Measurements from ENCODE around the gene MAGI1. TPM values are rescaled to one million over a fixed set of nuclear protein-coding genes. Genes with fewer than 3 reads are reported as not detected.

Gene MAGI1
- total RNA-seq, 4 donors from 2014 or later = 17.2 to 40.8 (median 28.1) TPM

DNA sequence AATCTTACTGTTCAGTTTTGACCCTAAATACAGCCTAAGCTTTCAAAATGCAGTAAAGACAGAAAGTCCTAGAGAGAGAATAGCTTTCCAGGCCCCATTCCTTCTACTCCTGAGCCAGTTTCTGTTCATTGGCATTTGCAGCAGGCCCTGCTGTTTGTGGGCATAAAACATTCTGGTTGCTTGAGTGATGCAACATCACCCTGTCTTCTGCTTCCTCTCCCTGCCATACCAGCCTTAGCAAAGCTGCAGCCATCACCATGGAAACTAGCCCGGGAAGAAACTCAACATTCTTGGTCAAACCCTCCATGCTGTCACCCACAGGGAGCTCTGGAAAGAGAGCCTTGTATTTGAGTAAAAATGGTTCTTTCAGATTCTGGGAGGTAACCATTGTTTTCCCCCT, 325.7 kb downstream of the MAGI1 start:
- H3K27me3 ChIP-seq = no peaks in the 10 kb centered on the region
- no peaks in the 10 kb centered on the region for H3K4me1 ChIP-seq
- H3K27ac ChIP-seq = no peak overlapping the region
- WGBS, 2 donors (ENCODE audit: low coverage in 1 of 2) = 67% methylated on average over 1 of the region's 1 CpG; no CpG with 5 or more reads in 1 of the 2 donors
- no peaks in the 10 kb centered on the region for H3K36me3 ChIP-seq
- TF ChIP-seq, protein P1, sequence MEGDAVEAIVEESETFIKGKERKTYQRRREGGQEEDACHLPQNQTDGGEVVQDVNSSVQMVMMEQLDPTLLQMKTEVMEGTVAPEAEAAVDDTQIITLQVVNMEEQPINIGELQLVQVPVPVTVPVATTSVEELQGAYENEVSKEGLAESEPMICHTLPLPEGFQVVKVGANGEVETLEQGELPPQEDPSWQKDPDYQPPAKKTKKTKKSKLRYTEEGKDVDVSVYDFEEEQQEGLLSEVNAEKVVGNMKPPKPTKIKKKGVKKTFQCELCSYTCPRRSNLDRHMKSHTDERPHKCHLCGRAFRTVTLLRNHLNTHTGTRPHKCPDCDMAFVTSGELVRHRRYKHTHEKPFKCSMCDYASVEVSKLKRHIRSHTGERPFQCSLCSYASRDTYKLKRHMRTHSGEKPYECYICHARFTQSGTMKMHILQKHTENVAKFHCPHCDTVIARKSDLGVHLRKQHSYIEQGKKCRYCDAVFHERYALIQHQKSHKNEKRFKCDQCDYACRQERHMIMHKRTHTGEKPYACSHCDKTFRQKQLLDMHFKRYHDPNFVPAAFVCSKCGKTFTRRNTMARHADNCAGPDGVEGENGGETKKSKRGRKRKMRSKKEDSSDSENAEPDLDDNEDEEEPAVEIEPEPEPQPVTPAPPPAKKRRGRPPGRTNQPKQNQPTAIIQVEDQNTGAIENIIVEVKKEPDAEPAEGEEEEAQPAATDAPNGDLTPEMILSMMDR (IDR thresholded peaks at IDR 0.05) = no peak
- no peak for TF ChIP-seq POLR2AphosphoS5 (IDR thresholded peaks at IDR 0.05)
- no peaks in the 10 kb centered on the region for H3K9me3 ChIP-seq
- H3K4me3 ChIP-seq = no peak overlapping the region
- no peak for ATAC-seq

DNA sequence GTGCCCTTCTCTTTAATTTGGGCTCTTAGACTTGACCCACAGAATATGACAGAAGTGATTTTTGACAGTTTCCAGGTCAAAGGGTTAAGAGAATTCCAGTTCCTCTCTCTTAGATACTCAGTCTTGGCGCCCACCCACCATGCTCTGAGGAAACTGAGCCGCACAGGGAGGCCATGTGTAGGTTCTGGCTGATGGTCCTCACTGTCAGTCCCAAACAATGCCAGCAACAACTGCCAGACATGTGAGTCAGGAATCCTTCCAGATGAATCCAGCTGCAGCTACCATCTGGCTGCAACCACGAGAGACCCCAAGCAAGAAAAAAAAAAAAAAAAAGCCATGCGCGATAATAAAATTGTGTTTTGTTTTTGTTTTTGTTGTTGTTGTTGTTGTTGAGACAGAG, 326.6 kb downstream of the MAGI1 start:
- H3K9me3 ChIP-seq = no peaks in the 10 kb centered on the region
- peaks cover 0 to 2% (median 0%) of the 10 kb centered on the region in 3 donors for H3K4me1 ChIP-seq
- no peaks in the 10 kb centered on the region for H3K36me3 ChIP-seq
- 65 to 73% methylated on average over 2 to 4 of the region's 5 CpGs for WGBS, 2 donors (ENCODE audit: low coverage in 1 of 2)
- TF ChIP-seq, protein P1 (IDR thresholded peaks at IDR 0.05) = no peak
- TF ChIP-seq EP300 (IDR thresholded peaks at IDR 0.05) (no peak), POLR2A (IDR thresholded peaks at IDR 0.05) (no peak), POLR2AphosphoS5 (IDR thresholded peaks at IDR 0.05) (no peak)
- H3K27ac ChIP-seq = no peak overlapping the region
- no peak overlapping the region for H3K4me3 ChIP-seq
- no peak for ATAC-seq
- H3K27me3 ChIP-seq = no peaks in the 10 kb centered on the region

DNA sequence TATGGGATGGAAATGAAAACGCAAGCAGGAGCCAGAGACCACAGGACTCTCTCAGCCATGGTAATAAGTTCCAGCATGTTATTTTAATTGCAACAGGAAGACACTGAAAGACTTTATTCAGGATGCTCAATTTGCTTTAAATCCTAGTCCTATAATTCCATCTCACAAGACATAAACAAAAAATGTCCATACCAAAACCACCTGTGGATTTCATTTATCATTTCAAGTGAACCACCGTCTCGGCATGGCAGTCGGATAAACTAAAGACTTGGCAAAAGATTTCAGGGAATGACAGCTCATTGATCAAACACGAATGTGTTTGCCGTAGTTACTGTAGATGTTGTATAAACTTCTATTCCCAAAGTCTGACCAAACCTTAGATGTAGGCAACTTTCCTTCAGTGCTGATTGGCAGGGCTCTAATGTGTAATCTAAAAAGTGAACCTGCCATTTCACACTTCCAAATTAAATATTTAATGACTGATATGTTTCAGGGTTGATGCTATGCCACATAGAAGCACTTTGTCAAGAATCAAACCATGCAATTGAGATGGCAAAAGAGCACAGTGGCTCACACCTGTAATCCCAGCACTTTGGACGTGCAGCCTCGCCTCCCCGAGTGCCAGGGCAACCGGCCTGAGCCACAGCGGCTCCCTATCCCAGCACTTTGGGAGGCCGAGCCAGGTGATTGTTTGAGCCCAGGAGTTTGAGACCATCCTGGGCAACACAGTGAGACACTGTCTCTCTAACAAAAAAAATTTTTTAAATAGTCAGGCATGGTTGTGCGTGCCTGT, 331.7 kb downstream of the MAGI1 start:
- Histone ChIP-seq H3K36me3 (no peaks in the 10 kb centered on the region), H3K4me1 (peaks cover 0 to 11% (median 0%) of the 10 kb centered on the region in 3 donors), H3K27me3 (no peaks in the 10 kb centered on the region), H3K27ac (no peak overlapping the region), H3K9me3 (no peaks in the 10 kb centered on the region), H3K4me3 (no peak overlapping the region)
- TF ChIP-seq POLR2A (IDR thresholded peaks at IDR 0.05) (no peak), EP300 (IDR thresholded peaks at IDR 0.05) (no peak)
- 39 to 60% methylated on average over 10 to 12 of the region's 13 CpGs for WGBS, 2 donors (ENCODE audit: low coverage in 1 of 2)
- ATAC-seq = no peak

DNA sequence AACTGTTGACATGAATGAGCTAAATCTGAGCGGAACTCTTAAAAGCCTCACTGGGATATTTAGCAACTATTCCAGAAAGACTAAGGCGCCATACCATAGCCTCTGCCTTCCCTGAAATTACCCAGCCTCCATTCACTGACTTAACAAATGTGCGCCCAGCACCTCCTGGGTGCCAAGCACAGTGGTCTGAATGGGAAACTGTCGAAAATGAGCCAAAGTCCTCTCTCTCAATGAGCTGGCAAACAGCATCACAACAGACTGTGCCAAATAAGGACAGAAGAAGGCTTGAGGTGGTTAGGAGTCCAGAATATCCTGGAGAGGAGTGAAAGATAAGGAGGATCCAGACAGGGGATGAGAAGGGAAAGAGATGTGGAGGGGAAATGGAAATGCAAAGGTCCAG, 332.4 kb downstream of the MAGI1 start:
- no peak overlapping the region for H3K27ac ChIP-seq
- no peaks in the 10 kb centered on the region for H3K9me3 ChIP-seq
- no peak for TF ChIP-seq EP300 (IDR thresholded peaks at IDR 0.05)
- TF ChIP-seq, protein P1 (IDR thresholded peaks at IDR 0.05) = no peak
- TF ChIP-seq POLR2AphosphoS5 (IDR thresholded peaks at IDR 0.05) = no peak
- TF ChIP-seq POLR2A (IDR thresholded peaks at IDR 0.05) = no peak
- 94 to 100% methylated on average over 1 to 2 of the region's 4 CpGs for WGBS, 2 donors (ENCODE audit: low coverage in 1 of 2)
- no peaks in the 10 kb centered on the region for H3K27me3 ChIP-seq
- no peak for ATAC-seq
- no peak overlapping the region for H3K4me3 ChIP-seq
- peaks cover 0 to 11% (median 0%) of the 10 kb centered on the region in 3 donors for H3K4me1 ChIP-seq
- H3K36me3 ChIP-seq = no peaks in the 10 kb centered on the region

DNA sequence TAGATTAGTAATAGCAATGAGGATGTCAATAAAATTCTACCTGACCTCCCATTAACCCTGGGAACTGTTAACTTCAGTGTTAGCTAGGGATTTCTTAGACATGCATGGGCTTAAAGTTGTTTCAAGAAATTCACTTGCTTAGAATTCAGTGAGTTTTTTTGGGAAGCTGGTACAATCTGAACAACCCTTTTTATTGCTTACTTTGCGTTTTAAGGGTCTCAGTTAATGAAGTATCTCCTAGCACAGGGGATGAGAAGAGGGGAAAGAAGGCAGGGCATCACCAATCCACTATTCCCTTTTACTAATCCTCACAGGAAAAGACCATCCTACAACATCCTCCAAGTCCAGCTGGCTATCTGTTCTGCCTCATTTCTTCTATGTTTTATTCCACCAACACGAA, 334.9 kb downstream of the MAGI1 start:
- Histone ChIP-seq H3K4me1 (peaks cover 0 to 11% (median 0%) of the 10 kb centered on the region in 3 donors), H3K27ac (no peak overlapping the region), H3K27me3 (no peaks in the 10 kb centered on the region), H3K36me3 (no peaks in the 10 kb centered on the region), H3K4me3 (no peak overlapping the region), H3K9me3 (no peaks in the 10 kb centered on the region)
- 83 to 85% methylated on average over 2 of the region's 2 CpGs for WGBS, 2 donors (ENCODE audit: low coverage in 1 of 2)
- ATAC-seq = no peak
- TF ChIP-seq POLR2A (IDR thresholded peaks at IDR 0.05) (no peak), POLR2AphosphoS5 (IDR thresholded peaks at IDR 0.05) (no peak), EP300 (IDR thresholded peaks at IDR 0.05) (no peak)
- TF ChIP-seq, protein P1 (IDR thresholded peaks at IDR 0.05) = no peak
